Stomach (tissue), 9 donors: ENCODE data around the gene PLEKHO1. TPM values are rescaled to one million over a fixed set of nuclear protein-coding genes. Genes with fewer than 3 reads are reported as not detected.

ENCODE experiments used
- DNase-seq, 2 donors: peaks; one replicate each; pipeline versions ENCODE4 v3.0.0 to v3.0.0-alpha.2; 2013 to 2019
- H3K27ac ChIP-seq, 5 donors: fragments of 200-600 bp in 4 of 5; sonication (generic) in 4 of 5; one replicate each; pipeline ENCODE4 v1.5.1; 2013 to 2019; ENCODE audit warnings: mild to moderate bottlenecking in 1 of 5, moderate library complexity in 1 of 5
- H3K27me3 ChIP-seq, 3 donors: fragments of 200-600 bp; sonication (generic); one replicate each; pipeline ENCODE4 v1.5.1; 2017 to 2019; ENCODE audit warnings: mixed run types in 1 of 3
- H3K36me3 ChIP-seq, 4 donors: fragments of 200-600 bp; sonication (generic); 1 replicate in 3 of 4; 2 replicates in 1 of 4; pipeline ENCODE4 v1.5.1; 2016 to 2019
- H3K4me1 ChIP-seq, 4 donors: fragments of 200-600 bp; sonication (generic); one replicate each; pipeline ENCODE4 v1.5.1; 2016 to 2019
- H3K4me3 ChIP-seq, 4 donors: fragments of 200-600 bp; sonication (generic) in 3 of 4; one replicate each; pipeline ENCODE4 v1.5.1; 2016 to 2019; ENCODE audit warnings: mild to moderate bottlenecking in 1 of 4
- H3K9me3 ChIP-seq, 4 donors: fragments of 200-600 bp; sonication (generic); one replicate each; pipeline ENCODE4 v1.5.1; 2016 to 2019
- CTCF ChIP-seq, 7 experiments: fragments of 450-650 bp in 4 of 7; fragments of 200-600 bp in 3 of 7; sonication (generic) in 3 of 7; IDR thresholded peaks; one replicate each; pipeline ENCODE4 v1.5.1; 2016 to 2019; ENCODE audit warnings: antibody characterized with exemption in 7 of 7, control low read depth in 2 of 7, mild to moderate bottlenecking in 1 of 7
- EP300 ChIP-seq: sonication (generic); formaldehyde crosslinking; IDR thresholded peaks from one replicate; pipeline ENCODE4 v1.6.1; 2017; ENCODE audit warnings: antibody characterized with exemption
- POLR2A ChIP-seq, 4 donors: fragments of 450-650 bp; IDR thresholded peaks; one replicate each; pipeline ENCODE4 v1.6.1; 2016; ENCODE audit warnings: antibody characterized with exemption in 4 of 4, control low read depth in 2 of 4, mild to moderate bottlenecking in 1 of 4, moderate library complexity in 1 of 4
- POLR2AphosphoS5 ChIP-seq, 3 donors: sonication (generic); formaldehyde crosslinking; IDR thresholded peaks; one replicate each; pipeline ENCODE4 v1.6.1; 2016; ENCODE audit warnings: antibody characterized with exemption in 3 of 3
- WGBS, 5 donors: extraction: QIAGEN DNeasy Blood & Tissue Kit in 3 of 5; methylation state at CpG; one replicate each; pipeline versions ENCODE4 v1.1.5 to v1.1.7; 2013 to 2018; 5-methylcytosine and 5-hydroxymethylcytosine counted together
- intact Hi-C: fragments of 100-400 bp; cut with DNase I; formaldehyde crosslinking; loops from one replicate; pipeline ENCODE4 v1.15.1; 2023; ENCODE audit warnings: low total_unique reads
- polyA plus RNA-seq, 3 donors: library from polyadenylated mRNA; stranded (reverse); fragments of 200-250 nt; gene quantifications; one replicate each; pipeline ENCODE4 v1.2.3, GENCODE V29; 2013
- total RNA-seq, 5 donors: library from RNA; depleted of rRNA; stranded (reverse); fragments of >200 nt; gene quantifications; one replicate each; pipeline versions ENCODE4 v1.1.0 to v1.2.3, GENCODE V29; 2014 to 2016
- donor health status: healthy with polysubstance abuse.
- donor health status: Bipolar disorder and iron deficiency.
- donor health status: healthy.

Gene PLEKHO1
- total and polyA plus RNA-seq, 8 donors, result 34.6 to 254 (median 64.1) TPM

GRCh38 chr1:150118716-150119115, 31.0 kb upstream of the PLEKHO1 start:
- Histone ChIP-seq H3K4me1 (no peaks in the 10 kb centered on the region), H3K36me3 (peaks cover 0 to 34% (median 17%) of the 10 kb centered on the region in 4 donors), H3K27me3 (no peaks in the 10 kb centered on the region), H3K9me3 (peaks cover 0 to 6% (median 0%) of the 10 kb centered on the region in 4 donors), H3K27ac (no peak overlapping the region), H3K4me3 (no peak overlapping the region)
- intact Hi-C loops, result no loop called here
- WGBS, 5 donors, result 81 to 96% (median 89%) methylated on average over 2 of the region's 2 CpGs
- TF ChIP-seq EP300 (no peak), POLR2AphosphoS5 (IDR thresholded peaks at IDR 0.05) (no peak), CTCF (IDR thresholded peaks at IDR 0.05) (no peak), POLR2A (IDR thresholded peaks at IDR 0.05) (no peak)
- DNase-seq, result peak in 1 of 2 donors; percentile 7

GRCh38 chr1:150121236-150121862, 28.4 kb upstream of the PLEKHO1 start:
- DNase-seq, result no peak
- TF ChIP-seq CTCF (IDR thresholded peaks at IDR 0.05), result no peak
- TF ChIP-seq POLR2A (IDR thresholded peaks at IDR 0.05), result no peak
- TF ChIP-seq POLR2AphosphoS5 (IDR thresholded peaks at IDR 0.05), result no peak
- TF ChIP-seq EP300, result no peak
- H3K4me3 ChIP-seq, result no peak overlapping the region
- H3K27me3 ChIP-seq, result no peaks in the 10 kb centered on the region
- 19 to 44% (median 29%) methylated on average over 1 of the region's 1 CpG for WGBS, 5 donors
- intact Hi-C loops, result no loop called here
- H3K4me1 ChIP-seq, result no peaks in the 10 kb centered on the region
- no peaks in the 10 kb centered on the region for H3K9me3 ChIP-seq
- no peak overlapping the region for H3K27ac ChIP-seq
- peaks cover 0 to 21% (median 7%) of the 10 kb centered on the region in 4 donors for H3K36me3 ChIP-seq

GRCh38 chr1:150126811-150127210, 22.9 kb upstream of the PLEKHO1 start:
- intact Hi-C loops, result no loop called here
- no peaks in the 10 kb centered on the region for H3K27me3 ChIP-seq
- WGBS, 5 donors, result 81 to 96% (median 93%) methylated on average over 2 of the region's 2 CpGs

GRCh38 chr1:150127464-150127863, 22.3 kb upstream of the PLEKHO1 start:
- Histone ChIP-seq H3K27me3 (no peaks in the 10 kb centered on the region), H3K4me1 (no peaks in the 10 kb centered on the region), H3K4me3 (no peak overlapping the region), H3K9me3 (no peaks in the 10 kb centered on the region), H3K36me3 (peaks cover 0 to 17% (median 9%) of the 10 kb centered on the region in 4 donors), H3K27ac (no peak overlapping the region)
- TF ChIP-seq CTCF (IDR thresholded peaks at IDR 0.05) (no peak), POLR2AphosphoS5 (IDR thresholded peaks at IDR 0.05) (no peak), EP300 (no peak), POLR2A (IDR thresholded peaks at IDR 0.05) (no peak)
- intact Hi-C loops, result no loop called here
- DNase-seq, result no peak

More at GRCh38 chr1:150126811-150127210, 22.9 kb upstream of the PLEKHO1 start:
- TF ChIP-seq POLR2AphosphoS5 (IDR thresholded peaks at IDR 0.05), result no peak
- TF ChIP-seq CTCF (IDR thresholded peaks at IDR 0.05), result no peak
- TF ChIP-seq POLR2A (IDR thresholded peaks at IDR 0.05), result no peak
- no peak for TF ChIP-seq EP300
- Histone ChIP-seq H3K36me3 (peaks cover 0 to 23% (median 11%) of the 10 kb centered on the region in 4 donors), H3K9me3 (no peaks in the 10 kb centered on the region), H3K4me3 (no peak overlapping the region), H3K27ac (no peak overlapping the region), H3K4me1 (no peaks in the 10 kb centered on the region)
- no peak for DNase-seq
